HG02610 (cell line): Measurements from ENCODE around the gene TATDN3.
"Not testable (repeated sequence)": the region's sequence is repeated elsewhere in the genome, so short reads cannot be mapped to it uniquely, and the experiment has no call there.

Experiments used
- ATAC-seq: cut with Tn5 transposase; IDR thresholded peaks from one replicate; pipeline ENCODE4 v1.9.1; 2021; ENCODE audit warnings: mild to moderate bottlenecking, moderate library complexity; ENCODE audit not compliant: unreplicated experiment

Gene TATDN3

GRCh38 chr1:212774584-212774983, 17.1 kb upstream of the TATDN3 start:
- no peak for ATAC-seq

- ATAC-seq, result no peak
Measured at GRCh38 chr1:212775241-212775640, 16.5 kb upstream of the TATDN3 start.

GRCh38 chr1:212777151-212777550, 14.5 kb upstream of the TATDN3 start:
- no peak for ATAC-seq

- not testable (repeated sequence) for ATAC-seq
Measured at GRCh38 chr1:212779086-212779485, 12.6 kb upstream of the TATDN3 start.

GRCh38 chr1:212780759-212781158, 10.9 kb upstream of the TATDN3 start:
- ATAC-seq, result no peak

- ATAC-seq, result no peak
Measured at GRCh38 chr1:212781225-212781624, 10.5 kb upstream of the TATDN3 start.

- ATAC-seq, result no peak
Measured at GRCh38 chr1:212782422-212783154, 9.1 kb upstream of the TATDN3 start.

GRCh38 chr1:212783976-212784375, 7.7 kb upstream of the TATDN3 start:
- ATAC-seq, result no peak

GRCh38 chr1:212785871-212786270, 5.8 kb upstream of the TATDN3 start:
- no peak for ATAC-seq

- ATAC-seq, result peak; percentile 26
Measured at GRCh38 chr1:212791261-212791675, 426 bp upstream of the TATDN3 start.

GRCh38 chr1:212792396-212792908, 758 bp downstream of the TATDN3 start:
- no peak for ATAC-seq

- peak; percentile 84 for ATAC-seq
Measured at GRCh38 chr1:212794561-212795014, 2.9 kb downstream of the TATDN3 start.

- ATAC-seq, result no peak
Measured at GRCh38 chr1:212797681-212798080, 6.0 kb downstream of the TATDN3 start.

GRCh38 chr1:212805767-212806166, 14.1 kb downstream of the TATDN3 start:
- ATAC-seq, result no peak

GRCh38 chr1:212814537-212815334, 23.0 kb downstream of the TATDN3 start:
- ATAC-seq, result no peak

GRCh38 chr1:212816567-212817278, 25.0 kb downstream of the TATDN3 start:
- ATAC-seq, result no peak

- ATAC-seq, result peak; percentile 90
Measured at GRCh38 chr1:212819726-212820125, 28.0 kb downstream of the TATDN3 start.

GRCh38 chr1:212820969-212821368, 29.3 kb downstream of the TATDN3 start:
- no peak for ATAC-seq

GRCh38 chr1:212822956-212823355, 31.3 kb downstream of the TATDN3 start:
- ATAC-seq, result no peak

- ATAC-seq, result no peak
Measured at GRCh38 chr1:212824201-212824600, 32.5 kb downstream of the TATDN3 start.

- ATAC-seq, result no peak
Measured at GRCh38 chr1:212825798-212826452, 34.2 kb downstream of the TATDN3 start.
